H1 (cell line): ENCODE results near the gene DNM2.
A peak's percentile ranks its signal among the peaks of the same experiment; 100 is the strongest.

Source experiments
- ATF3 ChIP-seq: IDR thresholded peaks from 2 replicates; pipeline ENCODE4 v1.6.1; 2011; ENCODE audit warnings: low read depth, mild to moderate bottlenecking, low read length; ENCODE audit not compliant: insufficient read depth
- CBX5 ChIP-seq: fragments of 300-800, 300-1000 bp; sonication (generic); IDR thresholded peaks from 2 replicates; pipeline ENCODE4 v1.7.1; 2016; ENCODE audit warnings: antibody characterized with exemption, low read length, low read depth
- EP300 ChIP-seq, 2 experiments: IDR thresholded peaks; 1 replicate in 1 of 2; 2 replicates in 1 of 2; pipeline ENCODE4 v1.6.1; 2011 to 2012; ENCODE audit warnings: low read depth in 2 of 2, low read length in 2 of 2, mild to moderate bottlenecking in 2 of 2, borderline replicate concordance in 1 of 2, inconsistent platforms in 1 of 2, moderate library complexity in 1 of 2
- EZH2 ChIP-seq: fragments of 200-600 bp; sonication (generic); IDR thresholded peaks from 2 replicates; pipeline ENCODE4 v1.7.1; 2012; ENCODE audit warnings: low read depth, mild to moderate bottlenecking, moderate library complexity, low read length, inconsistent platforms; ENCODE audit not compliant: severe bottlenecking
- HDAC6 ChIP-seq: IDR thresholded peaks from one replicate; pipeline ENCODE4 v1.7.1; 2012; ENCODE audit warnings: low read depth, mild to moderate bottlenecking, inconsistent platforms, low read length, moderate library complexity
- POLR2A ChIP-seq, 2 experiments: IDR thresholded peaks; 1 replicate in 1 of 2; 2 replicates in 1 of 2; pipeline ENCODE4 v1.6.1; 2011; ENCODE audit warnings: low read depth in 2 of 2, low read length in 2 of 2, mild to moderate bottlenecking in 2 of 2; ENCODE audit errors: control extremely low read depth in 1 of 2
- POLR2AphosphoS5 ChIP-seq: IDR thresholded peaks from 2 replicates; pipeline ENCODE4 v1.6.1; 2011; ENCODE audit warnings: low read depth, low read length
- RNF2 ChIP-seq: fragments of 200-900, 300-1000 bp; sonication (generic); IDR thresholded peaks from 2 replicates; pipeline ENCODE4 v1.7.1; 2016; ENCODE audit warnings: borderline replicate concordance, low read depth, mild to moderate bottlenecking, antibody characterized with exemption, low read length; ENCODE audit not compliant: poor library complexity, severe bottlenecking; ENCODE audit errors: missing control alignments
- SIX5 ChIP-seq: IDR thresholded peaks from 2 replicates; pipeline ENCODE4 v1.6.1; 2011; ENCODE audit warnings: mild to moderate bottlenecking, low read depth, low read length
- TF ChIP-seq, protein P1 (sequence below), 3 experiments: IDR thresholded peaks; 1 replicate in 2 of 3; 2 replicates in 1 of 3; pipeline versions ENCODE4 v1.5.1 to v1.6.1; 2011; ENCODE audit warnings: low read length in 3 of 3, mild to moderate bottlenecking in 3 of 3, inconsistent platforms in 2 of 3, low read depth in 1 of 3, moderate library complexity in 1 of 3; ENCODE audit not compliant: insufficient read depth in 1 of 3; ENCODE audit errors: control extremely low read depth in 1 of 3

GRCh38 chr19:10688545-10689280 is 29.2 kb upstream of the DNM2 start:
- TF ChIP-seq, protein P1, sequence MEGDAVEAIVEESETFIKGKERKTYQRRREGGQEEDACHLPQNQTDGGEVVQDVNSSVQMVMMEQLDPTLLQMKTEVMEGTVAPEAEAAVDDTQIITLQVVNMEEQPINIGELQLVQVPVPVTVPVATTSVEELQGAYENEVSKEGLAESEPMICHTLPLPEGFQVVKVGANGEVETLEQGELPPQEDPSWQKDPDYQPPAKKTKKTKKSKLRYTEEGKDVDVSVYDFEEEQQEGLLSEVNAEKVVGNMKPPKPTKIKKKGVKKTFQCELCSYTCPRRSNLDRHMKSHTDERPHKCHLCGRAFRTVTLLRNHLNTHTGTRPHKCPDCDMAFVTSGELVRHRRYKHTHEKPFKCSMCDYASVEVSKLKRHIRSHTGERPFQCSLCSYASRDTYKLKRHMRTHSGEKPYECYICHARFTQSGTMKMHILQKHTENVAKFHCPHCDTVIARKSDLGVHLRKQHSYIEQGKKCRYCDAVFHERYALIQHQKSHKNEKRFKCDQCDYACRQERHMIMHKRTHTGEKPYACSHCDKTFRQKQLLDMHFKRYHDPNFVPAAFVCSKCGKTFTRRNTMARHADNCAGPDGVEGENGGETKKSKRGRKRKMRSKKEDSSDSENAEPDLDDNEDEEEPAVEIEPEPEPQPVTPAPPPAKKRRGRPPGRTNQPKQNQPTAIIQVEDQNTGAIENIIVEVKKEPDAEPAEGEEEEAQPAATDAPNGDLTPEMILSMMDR (IDR thresholded peaks at IDR 0.05; ENCODE audit: control extremely low read depth in 1 of 3, insufficient read depth in 1 of 3, low read depth in 1 of 3, low read length in 3 of 3) = no peak
- TF ChIP-seq RNF2 (no peak), CBX5 (no peak), HDAC6 (no peak), EZH2 (no peak), ATF3 (no peak), POLR2A (IDR thresholded peaks at IDR 0.05; ENCODE audit: control extremely low read depth in 1 of 2, low read depth in 2 of 2, low read length in 2 of 2) (peak in 1 of 2 experiments; percentile 60; a peak in 1 of 3 replicates), SIX5 (no peak), EP300 (IDR thresholded peaks at IDR 0.05; ENCODE audit: borderline replicate concordance in 1 of 2, low read depth in 2 of 2, low read length in 2 of 2) (no peak), POLR2AphosphoS5 (peak; percentile 79)
